A549 (cell line): Measurements from ENCODE around the gene CD109. TPM values are rescaled to one million over a fixed set of nuclear protein-coding genes. Genes with fewer than 3 reads are reported as not detected.

Experiments
- ATAC-seq, 2 experiments: fragments of 200-7000 bp in 1 of 2; fragments of >200 bp in 1 of 2; cut with Nextera tagmentation in 1 of 2; cut with Tn5 transposase in 1 of 2; 3 replicates each; pipeline versions ENCODE4 v1.8.0 to v1.9.1; 2018 to 2020; ENCODE audit warnings: mild to moderate bottlenecking in 1 of 2, moderate library complexity in 1 of 2
- CTCF ChIA-PET: fragments of 300-600 bp; sonication (Branson Sonifier 250); formaldehyde crosslinking; extraction: SDS; loops from one replicate; lab custom pipeline; 2021; ENCODE audit warnings: antibody characterized with exemption, inconsistent platforms; lab: Yijun Ruan, JAX
- POLR2A ChIA-PET: fragments of 350-600 bp; formaldehyde crosslinking; extraction: SDS; loops from one replicate; lab custom pipeline; 2021; ENCODE audit warnings: antibody characterized with exemption, inconsistent platforms; lab: Yijun Ruan, JAX
- DNase-seq, 2 experiments: peaks; one replicate each; pipeline versions ENCODE4 v3.0.0 to v3.0.0-alpha.2; 2011 to 2016; ENCODE audit warnings: low read depth in 1 of 2, low spot score in 1 of 2
- FAIRE-seq: peaks from 2 replicates; lab custom pipeline; 2011; peaks lifted over from hg19 to GRCh38; lab: Jason Lieb, UNC
- H3K27ac ChIP-seq, 2 experiments: fragments of >200 bp; sonication (Bioruptor Twin); formaldehyde crosslinking; 3 replicates each; pipeline ENCODE4 v1.5.1; 2016 to 2017
- H3K4me1 ChIP-seq: fragments of >200 bp; sonication (Bioruptor Twin); formaldehyde crosslinking; 3 replicates; pipeline ENCODE4 v1.6.1; 2016
- H3K4me2 ChIP-seq: fragments of >200 bp; sonication (Bioruptor Twin); formaldehyde crosslinking; 3 replicates; pipeline ENCODE4 v1.6.1; 2016
- H3K4me3 ChIP-seq: fragments of >200 bp; sonication (Bioruptor Twin); formaldehyde crosslinking; 3 replicates; pipeline ENCODE4 v1.5.1; 2016
- H3K9me3 ChIP-seq: fragments of >200 bp; sonication (Bioruptor Twin); formaldehyde crosslinking; 3 replicates; pipeline ENCODE4 v1.6.1; 2016
- ATOH8 ChIP-seq: fragments of 250-450 bp; sonication (Bioruptor Pico); IDR thresholded peaks from 2 replicates; pipeline ENCODE4 v1.5.0; 2020; ENCODE audit warnings: low read depth, mild to moderate bottlenecking, moderate library complexity
- BCL3 ChIP-seq: fragments of >200 bp; sonication (Bioruptor Twin); formaldehyde crosslinking; IDR thresholded peaks from 3 replicates; pipeline ENCODE4 v1.6.1; 2016
- BHLHE40 ChIP-seq: IDR thresholded peaks from 2 replicates; pipeline ENCODE4 v1.6.1; 2012; ENCODE audit warnings: low read depth, low read length, inconsistent platforms
- CBX2 ChIP-seq: fragments of 200-600 bp; sonication (generic); IDR thresholded peaks from 2 replicates; pipeline ENCODE4 v1.6.1; 2016; ENCODE audit warnings: low read depth, mild to moderate bottlenecking, borderline replicate concordance
- CEBPB ChIP-seq, 2 experiments: fragments of >200 bp in 1 of 2; sonication (Bioruptor Twin) in 1 of 2; formaldehyde crosslinking in 1 of 2; IDR thresholded peaks; 2 replicates each; pipeline ENCODE4 v1.6.1; 2012 to 2016
- CHD2 ChIP-seq: fragments of 150-350 bp; IDR thresholded peaks from 2 replicates; pipeline ENCODE4 v1.6.1; 2014; ENCODE audit warnings: low read length; ENCODE audit not compliant: partially characterized antibody
- E2F6 ChIP-seq: IDR thresholded peaks from 2 replicates; pipeline ENCODE4 v1.6.1; 2012; ENCODE audit warnings: low read depth, borderline replicate concordance
- ELK1 ChIP-seq: fragments of 150-350 bp; IDR thresholded peaks from 2 replicates; pipeline ENCODE4 v1.6.1; 2014; ENCODE audit warnings: low read depth, mild to moderate bottlenecking, low read length
- FOSL2 ChIP-seq, 2 experiments: fragments of 450-650 bp in 1 of 2; fragments of >200 bp in 1 of 2; sonication (Bioruptor Twin) in 1 of 2; formaldehyde crosslinking; IDR thresholded peaks; 2 replicates each; pipeline versions ENCODE4 v1.5.0 to v1.6.1; 2016 to 2020; ENCODE audit warnings: mild to moderate bottlenecking in 1 of 2, moderate library complexity in 1 of 2
- GATA3 ChIP-seq: IDR thresholded peaks from 2 replicates; pipeline ENCODE4 v1.6.1; 2012; ENCODE audit warnings: borderline replicate concordance
- HOXB13 ChIP-seq: fragments of 250-450 bp; sonication (Bioruptor Pico); IDR thresholded peaks from 2 replicates; pipeline ENCODE4 v1.5.0; 2020; ENCODE audit warnings: low read depth, mild to moderate bottlenecking, moderate library complexity
- HOXB5 ChIP-seq: fragments of 250-450 bp; sonication (Bioruptor Pico); IDR thresholded peaks from 2 replicates; pipeline ENCODE4 v1.5.0; 2020; ENCODE audit warnings: mild to moderate bottlenecking, moderate library complexity
- JUN ChIP-seq, 2 experiments: fragments of >200 bp; sonication (Bioruptor Twin); formaldehyde crosslinking; IDR thresholded peaks; 2 replicates in 1 of 2; 3 replicates in 1 of 2; pipeline ENCODE4 v1.6.1; 2016 to 2017
- JUNB ChIP-seq: fragments of >200 bp; sonication (Bioruptor Twin); formaldehyde crosslinking; IDR thresholded peaks from 2 replicates; pipeline ENCODE4 v1.6.1; 2016
- KDM1A ChIP-seq: fragments of 200-600 bp; sonication (generic); IDR thresholded peaks from 2 replicates; pipeline ENCODE4 v1.6.1; 2016; ENCODE audit warnings: low read depth, mild to moderate bottlenecking
- MAFK ChIP-seq: fragments of 450-650 bp; IDR thresholded peaks from 2 replicates; pipeline ENCODE4 v1.6.1; 2014; ENCODE audit not compliant: partially characterized antibody
- MAX ChIP-seq: IDR thresholded peaks from 2 replicates; pipeline ENCODE4 v1.6.1; 2012
- MYC ChIP-seq: IDR thresholded peaks from 2 replicates; pipeline ENCODE4 v1.6.1; 2012; ENCODE audit warnings: mild to moderate bottlenecking, inconsistent platforms, low read length, improper control_type of control experiment, borderline replicate concordance
- NFE2L2 ChIP-seq: fragments of 150-350 bp; conservative IDR thresholded peaks from 2 replicates; pipeline ENCODE4 v1.6.1; 2014; ENCODE audit warnings: low read length
- NR3C1 ChIP-seq: fragments of >200 bp; sonication (Bioruptor Twin); formaldehyde crosslinking; IDR thresholded peaks from 3 replicates; pipeline ENCODE4 v1.6.1; 2017
- PHF8 ChIP-seq: fragments of 200-600 bp; sonication (generic); IDR thresholded peaks from 2 replicates; pipeline ENCODE4 v1.6.1; 2016; ENCODE audit warnings: low read depth, mild to moderate bottlenecking, antibody characterized with exemption, moderate library complexity, borderline replicate concordance
- RAD21 ChIP-seq, 2 experiments: fragments of >200 bp in 1 of 2; sonication (Bioruptor Twin) in 1 of 2; formaldehyde crosslinking in 1 of 2; IDR thresholded peaks in 1 of 2; conservative IDR thresholded peaks in 1 of 2; 2 replicates in 1 of 2; 3 replicates in 1 of 2; pipeline ENCODE4 v1.6.1; 2012 to 2018; ENCODE audit warnings: inconsistent platforms in 1 of 2
- RNF2 ChIP-seq: fragments of 200-600 bp; sonication (generic); IDR thresholded peaks from 2 replicates; pipeline ENCODE4 v1.6.1; 2016; ENCODE audit warnings: low read depth, mild to moderate bottlenecking, antibody characterized with exemption, moderate library complexity, borderline replicate concordance
- TFCP2L1 ChIP-seq: fragments of 250-450 bp; sonication (Bioruptor Pico); IDR thresholded peaks from 2 replicates; pipeline ENCODE4 v1.5.0; 2021; ENCODE audit warnings: mild to moderate bottlenecking
- ZC3H11A ChIP-seq: fragments of 450-650 bp; IDR thresholded peaks from 2 replicates; pipeline ENCODE4 v1.6.1; 2014; ENCODE audit warnings: antibody characterized with exemption, mild to moderate bottlenecking
- ZNF302 ChIP-seq: fragments of 250-450 bp; sonication (Bioruptor Pico); IDR thresholded peaks from 2 replicates; pipeline ENCODE4 v1.9.0; 2021; ENCODE audit warnings: inconsistent platforms, mild to moderate bottlenecking, moderate library complexity
- WGBS: methylation state at CpG from one replicate; pipeline ENCODE4 v1.1.6; 2017; ENCODE audit errors: missing lambda C conversion rate; 5-methylcytosine and 5-hydroxymethylcytosine counted together
- polyA minus RNA-seq: library from RNA; depleted of rRNA, polyadenylated mRNA; stranded (reverse); fragments of >200 nt; gene quantifications from 2 replicates; pipeline ENCODE4 v1.2.3, GENCODE V29; 2011; rRNA and poly(A)+ RNA removed
- polyA plus RNA-seq, 4 experiments: library from polyadenylated mRNA; depleted of rRNA in 3 of 4; stranded (reverse); fragments of >200 nt; fragmentation: RNase III in 1 of 4; extraction: RNeasy Plus Mini Kit Qiagen cat#74134 plus additional on column Dnase treatment in 1 of 4; gene quantifications; 2 replicates in 3 of 4; 3 replicates in 1 of 4; pipeline ENCODE4 v1.2.3, GENCODE V29; 2011 to 2017
- TF ChIP-seq, protein P1 (sequence below): fragments of >200 bp; sonication (Bioruptor Twin); formaldehyde crosslinking; IDR thresholded peaks from 3 replicates; pipeline ENCODE4 v1.5.1; 2016

Gene CD109
- polyA plus RNA-seq (2011; rRNA removed), result 47.1 and 56.7 TPM in 2 replicates
- 4.0 and 4.7 TPM in 2 replicates for polyA plus RNA-seq (2012; cell fraction: cytosol; rRNA removed)
- polyA plus RNA-seq (2012; cell fraction: nucleus; rRNA removed), result 5.9 and 8.2 TPM in 2 replicates
- polyA plus RNA-seq (2017; fragmentation: RNase III; extraction: RNeasy Plus Mini Kit Qiagen cat#74134 plus additional on column Dnase treatment), result 17.3 to 18.3 TPM (median 17.8 TPM) in 3 replicates
- 23.7 and 24.1 TPM in 2 replicates for polyA minus RNA-seq

DNA sequence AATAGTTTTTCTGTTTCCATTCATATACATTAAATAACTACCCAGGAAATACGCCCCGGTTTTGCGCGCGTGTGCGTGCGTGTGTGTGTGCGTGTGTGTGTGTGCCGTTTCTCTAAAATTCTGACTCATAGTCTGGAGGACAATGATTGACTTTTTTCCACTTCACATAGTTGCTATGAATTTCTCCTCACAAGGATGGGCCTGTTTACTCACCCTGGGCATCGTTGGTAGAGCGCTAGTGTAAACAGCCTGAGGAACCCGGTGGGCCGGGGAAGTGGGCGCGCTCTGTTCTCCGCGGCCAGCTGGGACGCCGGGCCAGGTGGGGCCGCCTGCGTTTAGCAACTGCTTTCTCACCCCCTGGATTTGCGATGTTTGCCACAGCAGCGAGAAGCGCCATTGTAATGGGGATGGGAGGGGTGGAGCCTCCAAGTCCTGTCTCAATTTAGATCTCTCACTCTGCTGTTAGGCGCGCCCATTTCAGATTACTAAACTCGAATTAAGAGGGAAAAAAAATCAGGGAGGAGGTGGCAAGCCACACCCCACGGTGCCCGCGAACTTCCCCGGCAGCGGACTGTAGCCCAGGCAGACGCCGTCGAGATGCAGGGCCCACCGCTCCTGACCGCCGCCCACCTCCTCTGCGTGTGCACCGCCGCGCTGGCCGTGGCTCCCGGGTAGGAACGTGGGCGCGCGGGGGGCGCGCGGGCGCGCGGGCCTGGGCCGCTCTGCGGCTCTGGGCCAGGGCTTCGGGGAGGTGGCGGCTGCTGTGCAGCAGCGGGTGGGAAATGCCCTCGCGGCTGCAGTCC is at the start of gene CD109:
CD109 (plus strand) TSS at position 585 of the 803 bp plus-strand sequence; CDS start at position 598, 13 bp downstream.
- 0 out of 5 replicates have a peak, but pooled peaks of 1 of the 2 experiments have one; percentile 9 for TF ChIP-seq RAD21 (conservative IDR thresholded peaks at IDR 0.05 in 1 of 2, IDR thresholded peaks at IDR 0.05 in 1 of 2)
- TF ChIP-seq PHF8, result peak; percentile 42; the same call in 1 of the 2 replicates
- 0 out of 2 replicates have a peak, but pooled peaks have one; percentile 16 for TF ChIP-seq HOXB13 (CRISPR knock-in tag)
- TF ChIP-seq E2F6, result peak; percentile 12; the same call in 1 of the 2 replicates
- TF ChIP-seq ATOH8, result 0 out of 2 replicates have a peak, but pooled peaks have one; percentile 43
- 0 out of 3 replicates have a peak, but pooled peaks have one; percentile 37 for TF ChIP-seq BCL3
- no peak for TF ChIP-seq KDM1A
- no peak for TF ChIP-seq NR3C1
- peak in 1 of 2 experiments; percentile 70; a peak in 3 of 5 replicates for TF ChIP-seq JUN (IDR thresholded peaks at IDR 0.05)
- TF ChIP-seq MYC, result no peak
- no peak for TF ChIP-seq TFCP2L1
- peak; percentile 50 for TF ChIP-seq GATA3
- no peak for TF ChIP-seq ZC3H11A
- no peak for TF ChIP-seq MAFK
- TF ChIP-seq JUNB, result peak; percentile 53; the same call in 1 of the 2 replicates
- no peak for TF ChIP-seq HOXB5 (CRISPR knock-in tag)
- TF ChIP-seq MAX, result peak; percentile 58; the same call in 1 of the 2 replicates
- TF ChIP-seq FOSL2 (IDR thresholded peaks at IDR 0.05), result peak; percentile 63
- peak; percentile 96 for TF ChIP-seq FOSL2 (CRISPR knock-in tag; IDR thresholded peaks at IDR 0.05)
- TF ChIP-seq CEBPB (IDR thresholded peaks at IDR 0.05), result peak in 1 of 2 experiments; percentile 35; a peak in 1 of 4 replicates
- peak within 1 kb of the TSS; percentile 86 for H3K4me2 ChIP-seq
- peak within 1 kb of the TSS; percentile 68 for H3K4me3 ChIP-seq
- FAIRE-seq, result no peak
- H3K4me1 ChIP-seq, result peaks cover 28% of the 10 kb centered on the region
- CTCF ChIA-PET, result interaction anchor here (1.4 to 2.0 kb wide), 3 partner anchors 11 to 43 kb away, joined by 3 to 11 read pairs (median 4); no protein-coding TSS in a partner anchor
- 5% methylated on average over 17 of the region's 61 CpGs for WGBS
- H3K9me3 ChIP-seq, result no peaks in the 10 kb centered on the region
- peak; percentile 89 to 92 for ATAC-seq
- peak within 1 kb of the TSS; percentile 95 to 97 for H3K27ac ChIP-seq
- peak; percentile 65 to 89 for DNase-seq
- POLR2A ChIA-PET, result interaction anchor here (1.2 kb wide), 1 partner anchor 176 kb away, joined by 5 read pairs; no protein-coding TSS in a partner anchor

DNA sequence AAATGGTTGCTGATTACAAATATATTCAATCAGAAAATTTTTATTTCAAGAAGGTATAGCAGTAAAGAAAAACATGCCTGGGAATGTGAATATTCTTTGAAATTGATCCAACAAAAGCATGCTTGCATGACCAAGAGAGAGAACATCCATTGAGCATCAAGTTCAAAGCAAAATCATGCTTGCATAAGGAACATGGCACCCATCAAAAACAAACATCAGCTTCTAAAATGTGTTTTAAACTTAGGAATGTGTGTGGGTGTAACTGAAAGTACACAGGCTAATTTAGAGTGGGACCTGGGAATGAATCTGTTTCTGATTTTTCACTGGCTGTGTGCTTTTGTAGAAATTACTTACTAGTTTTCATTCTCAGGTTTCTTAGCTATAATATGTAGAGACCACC is 47.8 kb upstream of the CD109 start:
- Histone ChIP-seq H3K4me2 (no peak overlapping the region), H3K27ac (no peak overlapping the region), H3K4me3 (no peak overlapping the region), H3K4me1 (peaks cover 10% of the 10 kb centered on the region; the same call in 2 of the 3 replicates), H3K9me3 (no peaks in the 10 kb centered on the region)
- ChIA-PET POLR2A (no interaction called here), CTCF (interaction anchor here (0.6 kb wide), 1 partner anchor 41 kb away, joined by 7 read pairs; no protein-coding TSS in a partner anchor)
- FAIRE-seq, result no peak
- no peak for DNase-seq
- no peak for ATAC-seq
- no peak for TF ChIP-seq HOXB5 (CRISPR knock-in tag)
- no peak for TF ChIP-seq ATOH8
- no peak for TF ChIP-seq FOSL2 (IDR thresholded peaks at IDR 0.05)
- no peak for TF ChIP-seq FOSL2 (CRISPR knock-in tag; IDR thresholded peaks at IDR 0.05)
- no peak for TF ChIP-seq CBX2
- no peak for TF ChIP-seq ELK1
- TF ChIP-seq, protein P1, sequence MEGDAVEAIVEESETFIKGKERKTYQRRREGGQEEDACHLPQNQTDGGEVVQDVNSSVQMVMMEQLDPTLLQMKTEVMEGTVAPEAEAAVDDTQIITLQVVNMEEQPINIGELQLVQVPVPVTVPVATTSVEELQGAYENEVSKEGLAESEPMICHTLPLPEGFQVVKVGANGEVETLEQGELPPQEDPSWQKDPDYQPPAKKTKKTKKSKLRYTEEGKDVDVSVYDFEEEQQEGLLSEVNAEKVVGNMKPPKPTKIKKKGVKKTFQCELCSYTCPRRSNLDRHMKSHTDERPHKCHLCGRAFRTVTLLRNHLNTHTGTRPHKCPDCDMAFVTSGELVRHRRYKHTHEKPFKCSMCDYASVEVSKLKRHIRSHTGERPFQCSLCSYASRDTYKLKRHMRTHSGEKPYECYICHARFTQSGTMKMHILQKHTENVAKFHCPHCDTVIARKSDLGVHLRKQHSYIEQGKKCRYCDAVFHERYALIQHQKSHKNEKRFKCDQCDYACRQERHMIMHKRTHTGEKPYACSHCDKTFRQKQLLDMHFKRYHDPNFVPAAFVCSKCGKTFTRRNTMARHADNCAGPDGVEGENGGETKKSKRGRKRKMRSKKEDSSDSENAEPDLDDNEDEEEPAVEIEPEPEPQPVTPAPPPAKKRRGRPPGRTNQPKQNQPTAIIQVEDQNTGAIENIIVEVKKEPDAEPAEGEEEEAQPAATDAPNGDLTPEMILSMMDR, result no peak
- TF ChIP-seq ZNF302, result no peak
- no peak for TF ChIP-seq NFE2L2
- no peak for TF ChIP-seq JUN (IDR thresholded peaks at IDR 0.05)
- no peak for TF ChIP-seq CHD2
- TF ChIP-seq RNF2, result no peak
- no peak for TF ChIP-seq BHLHE40
